ENCODE measurements around the gene BCL11B.

Gene BCL11B

DNA sequence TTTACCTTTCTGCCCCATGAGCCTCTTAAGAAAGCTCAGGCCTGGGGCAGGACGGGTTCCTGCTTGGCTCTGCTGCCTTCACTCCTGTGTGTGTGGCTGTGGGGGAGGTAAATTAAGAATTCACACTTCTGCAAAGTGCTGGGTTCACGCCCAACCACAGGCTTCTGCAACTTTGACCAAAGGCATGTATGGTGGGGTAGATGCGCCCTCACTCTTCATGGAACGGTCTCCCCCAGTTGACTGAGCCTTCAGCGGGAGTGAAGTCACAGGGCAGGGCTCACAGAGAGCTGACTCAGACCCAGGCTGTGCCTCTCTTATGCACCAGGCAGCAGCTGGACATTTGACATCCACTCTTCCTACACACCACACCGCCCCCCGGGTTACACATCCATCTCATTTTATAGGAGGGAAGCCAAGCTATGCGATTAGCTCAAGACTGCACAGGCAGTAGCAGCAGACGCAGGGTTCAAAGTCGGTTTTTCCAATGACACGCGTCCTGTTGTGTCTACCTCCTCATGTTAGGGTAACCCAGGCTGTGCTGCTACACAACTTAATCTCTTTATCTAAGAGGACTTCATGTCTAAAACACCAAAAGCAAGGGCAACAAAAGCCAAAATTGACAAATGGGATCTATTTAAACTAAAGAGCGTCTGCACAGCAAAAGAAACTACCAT lies 15.4 kb upstream of the BCL11B start:
- no peak for FAIRE-seq
- no peak for DNase-seq (ENCODE audit: insufficient read length, low spot score)

DNA sequence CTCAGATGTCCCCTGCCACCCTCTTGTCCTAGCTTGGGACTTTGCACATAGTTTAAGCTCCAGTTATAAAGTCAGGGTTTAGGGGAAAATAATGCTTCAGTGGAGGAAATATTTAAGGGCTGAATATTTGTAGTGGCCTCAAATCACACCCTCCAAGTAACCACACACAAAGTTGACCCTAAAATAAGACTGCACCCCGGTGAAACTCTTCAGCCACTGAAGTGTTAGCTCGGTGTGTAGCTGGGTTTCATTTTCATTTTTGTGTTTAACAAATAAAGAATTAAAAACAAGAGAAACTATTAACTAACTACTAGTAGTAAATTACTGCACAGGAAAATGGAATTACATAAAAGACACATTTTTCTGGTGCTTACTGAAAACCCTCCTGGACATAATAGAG lies 14.8 kb upstream of the BCL11B start:
- DNase-seq (ENCODE audit: insufficient read length, low spot score) (no peak), FAIRE-seq (no peak)

DNA sequence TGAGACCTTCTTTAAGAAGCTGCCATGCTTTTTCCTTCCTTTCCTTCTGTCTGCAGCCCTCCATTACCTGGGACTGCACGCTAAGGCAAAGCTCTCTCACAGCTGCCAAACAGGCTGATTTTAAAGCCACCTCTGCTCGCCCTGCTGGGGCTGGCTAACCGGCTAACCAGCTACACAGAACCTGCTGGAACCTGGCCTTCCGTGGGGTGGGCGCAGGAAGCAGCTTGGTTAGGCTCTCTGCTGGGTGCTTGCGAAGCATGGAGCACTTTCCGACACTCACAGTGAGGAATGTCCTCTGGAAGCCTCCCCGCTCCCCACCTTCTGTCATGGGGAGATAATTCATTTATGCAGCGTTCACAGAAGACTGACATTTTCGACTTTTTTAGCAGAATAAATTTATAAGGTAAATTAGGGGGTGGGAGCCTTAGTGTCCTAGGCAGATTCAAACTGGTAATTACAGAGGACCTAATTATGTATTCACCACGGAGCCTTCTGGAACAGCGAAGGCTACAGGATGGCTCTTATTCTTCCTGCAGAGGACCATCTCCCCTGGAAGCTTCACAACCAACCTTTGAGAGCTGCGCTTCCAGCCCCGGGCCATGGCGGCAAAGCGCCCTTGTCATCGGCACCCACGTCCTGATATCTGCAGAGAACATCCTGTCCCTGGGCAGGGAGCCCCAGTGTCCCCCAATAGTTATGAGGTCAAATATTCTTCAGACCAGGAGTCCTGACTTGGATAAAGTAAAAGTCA lies 12.4 kb upstream of the BCL11B start:
- DNase-seq (ENCODE audit: insufficient read length, low spot score): no peak
- FAIRE-seq: no peak

DNA sequence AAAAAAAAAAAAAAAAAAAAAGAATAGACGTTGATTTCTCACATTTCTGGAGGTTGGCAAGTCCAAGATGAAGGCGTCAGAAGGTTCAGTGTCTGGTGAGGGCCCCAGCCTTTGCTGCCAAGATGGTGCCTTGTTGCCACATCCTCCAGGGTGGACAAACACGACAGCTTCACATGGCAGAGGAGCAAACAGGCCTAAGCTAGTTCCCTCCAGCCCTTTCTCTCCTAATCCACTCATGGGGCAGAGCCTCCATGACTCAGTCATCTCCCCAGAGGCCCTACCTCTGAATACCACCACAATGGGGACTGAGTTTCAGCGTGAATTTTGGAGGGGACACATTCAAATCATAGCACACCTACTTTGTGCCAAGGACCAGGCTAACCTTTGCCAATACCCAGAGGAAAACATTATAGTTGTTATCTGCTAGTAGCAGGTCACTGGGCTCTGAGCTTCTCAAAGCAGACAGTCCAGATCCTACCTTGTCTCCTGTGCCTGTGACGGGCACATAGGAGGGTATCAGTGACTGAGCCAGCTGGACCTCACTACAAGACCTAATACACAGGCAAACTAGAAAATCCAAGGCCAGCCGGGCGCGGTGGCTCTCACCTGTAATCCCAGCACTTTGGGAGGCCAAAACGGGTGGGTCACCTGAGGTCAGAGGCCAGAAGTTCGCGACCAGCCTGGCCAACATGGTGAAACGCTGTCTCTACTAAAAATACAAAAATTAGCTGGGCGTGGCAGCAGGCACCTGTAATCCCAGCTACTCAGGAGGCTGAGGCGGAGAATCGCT lies 10.5 kb upstream of the BCL11B start:
- no peak for DNase-seq (ENCODE audit: insufficient read length, low spot score)
- FAIRE-seq: no peak

DNA sequence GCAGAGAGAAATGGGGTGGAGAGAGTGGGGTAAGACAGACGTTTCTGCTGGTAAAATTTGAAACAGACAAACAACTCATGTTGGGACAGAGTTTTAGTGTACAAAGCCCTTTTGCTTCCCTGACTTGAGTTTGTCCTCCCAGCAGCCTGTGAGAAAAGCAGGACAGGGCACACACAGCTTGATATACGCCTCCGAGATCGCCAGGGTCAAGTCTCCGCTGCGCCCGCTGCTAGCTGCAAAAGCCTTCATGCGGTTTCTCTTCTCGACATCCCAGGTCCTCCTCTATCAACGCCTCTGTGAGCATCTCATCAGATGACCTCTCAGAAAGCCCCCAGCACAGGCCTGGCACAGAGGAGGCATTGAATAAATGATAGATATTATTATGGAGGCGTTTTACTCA lies 9.4 kb upstream of the BCL11B start:
- FAIRE-seq (no peak), DNase-seq (ENCODE audit: insufficient read length, low spot score) (no peak)

DNA sequence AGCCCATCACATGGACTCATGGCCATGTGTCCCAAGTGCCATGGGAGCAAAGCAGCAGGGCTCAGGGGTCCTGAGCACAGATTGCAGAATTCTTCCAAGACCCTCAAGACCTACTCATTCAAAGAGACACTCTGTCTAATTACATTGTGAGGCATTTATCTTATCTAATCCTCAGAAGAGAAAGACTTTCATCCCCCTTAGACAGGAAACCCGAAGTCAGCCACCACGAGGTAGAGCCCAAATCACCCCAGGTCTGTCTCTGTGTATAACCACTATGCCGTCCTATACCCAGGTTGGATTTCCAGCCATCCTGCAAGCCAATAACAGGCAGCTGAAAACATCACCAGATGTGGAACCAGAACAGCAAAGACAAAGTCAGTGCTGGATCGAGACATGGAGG lies 8.9 kb upstream of the BCL11B start:
- DNase-seq (ENCODE audit: insufficient read length, low spot score) (no peak), FAIRE-seq (no peak)

DNA sequence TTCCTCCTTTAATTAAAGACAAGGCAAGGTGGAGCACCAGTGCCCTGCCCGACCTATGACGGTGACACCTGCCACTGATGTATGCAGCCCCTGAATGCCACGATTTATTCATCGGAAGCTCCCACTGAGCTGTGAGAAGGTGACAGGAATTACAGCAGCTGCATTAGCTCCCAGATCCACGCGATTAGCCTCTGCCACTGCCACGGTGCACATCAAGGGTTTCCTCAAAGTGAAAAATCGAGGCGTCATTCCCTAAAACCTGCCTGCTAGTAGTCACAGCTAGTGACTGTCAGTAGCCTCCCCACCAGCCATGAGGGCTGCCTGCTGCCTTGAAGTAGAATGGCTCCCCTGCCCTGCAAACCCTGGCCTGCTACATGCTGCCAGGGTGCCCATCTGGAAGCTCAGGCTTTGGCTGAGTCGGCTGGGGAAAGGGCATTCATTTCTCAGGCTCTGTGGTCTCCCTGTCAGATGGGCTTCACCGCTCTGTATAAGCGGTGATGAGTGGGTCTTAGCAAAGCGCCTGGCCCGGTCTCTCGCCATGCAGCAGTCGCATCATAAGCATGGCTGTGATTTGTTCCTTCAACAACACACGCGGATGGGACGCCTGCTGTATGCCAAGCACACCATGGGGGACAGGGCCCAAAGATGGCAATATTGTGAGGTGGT lies 8.2 kb upstream of the BCL11B start:
- FAIRE-seq (no peak), DNase-seq (ENCODE audit: insufficient read length, low spot score) (no peak)

DNA sequence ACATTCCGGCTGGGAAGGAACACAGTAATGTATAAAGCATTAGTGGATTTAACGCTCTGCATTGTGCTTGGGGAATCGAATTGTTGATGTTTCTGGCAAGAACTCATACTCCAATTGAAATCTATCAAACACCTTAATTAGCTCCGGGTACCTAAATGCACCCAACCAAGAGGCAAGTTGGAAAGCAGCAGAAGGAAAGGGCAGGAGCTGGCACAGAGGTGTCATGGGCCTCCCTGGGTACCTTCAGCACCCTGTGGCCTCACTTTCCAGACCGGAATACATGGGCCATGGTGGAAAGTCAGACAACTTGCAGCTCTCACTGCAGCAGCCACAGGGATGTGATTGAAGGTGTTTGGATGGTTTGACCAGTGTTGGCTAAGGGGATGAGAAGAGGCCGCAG lies 6.8 kb upstream of the BCL11B start:
- FAIRE-seq: no peak

DNA sequence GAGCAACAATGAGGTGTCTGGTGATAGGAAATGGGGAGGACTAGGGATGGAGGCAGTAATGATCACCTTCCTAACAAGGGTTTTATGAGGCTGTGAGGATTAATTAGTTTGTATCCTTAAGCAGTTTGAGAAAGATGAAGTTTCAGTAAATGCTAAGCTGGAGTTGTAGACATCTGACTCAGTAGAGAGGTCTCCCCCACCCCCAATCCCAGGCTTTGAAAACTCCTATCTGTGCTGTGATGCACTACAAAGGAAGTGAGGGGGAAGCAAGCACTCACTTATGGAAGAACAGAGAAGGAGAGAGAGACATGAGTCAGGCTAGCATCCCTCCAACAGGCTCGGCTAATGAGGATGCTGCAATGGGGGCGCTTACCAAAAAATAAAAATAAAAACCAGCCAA lies 5.5 kb upstream of the BCL11B start:
- DNase-seq (ENCODE audit: insufficient read length, low spot score) (no peak), FAIRE-seq (no peak)

More for the DNA sequence above, 6.8 kb upstream of the BCL11B start:
- no peak for DNase-seq (ENCODE audit: insufficient read length, low spot score)

DNA sequence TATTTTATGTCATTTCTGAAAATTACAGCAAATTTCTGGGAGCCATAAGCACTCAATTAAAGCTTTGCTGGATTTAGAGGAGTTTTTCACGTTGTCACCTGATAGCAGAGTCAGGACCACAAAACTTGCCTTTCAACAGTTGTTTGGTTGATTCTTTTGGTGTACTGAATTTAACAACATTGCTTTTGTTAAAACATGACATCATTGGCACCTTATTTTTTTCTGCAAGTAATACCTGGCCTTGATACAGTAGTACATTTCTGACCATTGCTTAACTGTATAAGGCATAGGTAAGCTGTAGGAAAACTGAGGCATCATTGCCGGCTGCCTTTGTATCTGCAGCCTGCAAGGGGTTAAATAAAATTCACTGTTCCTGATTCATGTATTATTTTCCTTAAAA lies 4.5 kb upstream of the BCL11B start:
- DNase-seq (ENCODE audit: insufficient read length, low spot score) (no peak), FAIRE-seq (no peak)

DNA sequence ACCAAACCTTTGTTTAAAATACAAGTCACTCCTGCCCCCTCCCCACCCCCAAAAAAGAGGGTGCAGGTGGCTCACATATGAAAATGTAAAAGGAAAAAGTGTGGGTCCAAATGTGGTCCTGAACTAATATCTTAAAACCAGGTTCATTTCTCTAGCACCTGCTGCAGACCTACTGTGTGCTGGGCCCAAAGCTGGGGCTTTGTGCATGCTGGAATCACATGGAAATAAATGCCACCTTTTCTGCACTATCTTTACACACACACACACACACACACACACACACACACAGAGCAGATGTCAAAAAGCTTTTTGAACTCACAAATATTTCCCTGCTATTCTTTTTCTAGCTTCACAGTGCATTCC lies 3.2 kb upstream of the BCL11B start:
- FAIRE-seq (no peak), DNase-seq (ENCODE audit: insufficient read length, low spot score) (no peak)

DNA sequence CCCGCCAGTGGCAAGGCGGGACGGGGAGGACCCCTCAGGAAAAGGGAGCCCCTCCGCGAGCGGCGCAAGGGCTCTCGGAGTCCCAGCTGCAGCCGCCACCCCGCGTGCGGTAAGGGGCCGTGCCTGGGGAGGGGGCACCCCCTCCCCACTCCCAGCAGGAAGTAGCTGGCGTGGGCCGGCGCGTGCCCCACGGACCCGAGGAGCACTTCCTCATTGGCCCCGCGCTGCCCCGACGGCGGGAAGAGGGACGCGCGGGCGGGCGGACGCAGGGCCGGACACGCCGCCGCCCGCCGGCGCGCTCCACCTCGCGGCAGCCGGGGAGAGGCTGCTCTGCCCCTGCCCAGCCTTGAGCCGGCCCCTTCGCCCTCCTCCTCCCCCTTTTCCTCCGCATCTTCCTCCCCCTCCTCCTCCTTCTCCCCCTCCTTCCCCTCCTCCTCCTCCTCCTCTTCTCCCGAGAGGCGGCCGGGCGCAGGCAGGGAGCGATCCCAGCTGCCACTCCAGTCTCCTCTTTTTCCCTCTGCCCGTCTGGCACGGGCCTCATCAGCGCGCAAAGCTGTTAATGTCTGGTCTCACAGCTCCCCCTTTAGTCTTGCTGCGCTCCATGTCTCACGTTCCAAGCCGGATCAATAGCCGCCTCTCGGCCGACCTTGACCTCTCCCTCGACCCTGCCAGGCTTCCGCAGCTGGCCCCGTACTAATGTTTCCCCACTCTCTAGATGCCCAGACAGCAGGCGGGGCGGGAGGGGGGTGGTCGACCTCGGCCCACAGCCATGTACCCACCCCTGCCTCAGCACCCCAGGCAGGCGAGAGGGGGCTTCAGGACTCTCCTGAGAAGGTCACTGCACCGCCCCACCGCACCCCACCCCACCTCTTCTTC lies 2.6 kb upstream of the BCL11B start:
- FAIRE-seq (peak; percentile 72), DNase-seq (ENCODE audit: insufficient read length, low spot score) (peak; percentile 80)

DNA sequence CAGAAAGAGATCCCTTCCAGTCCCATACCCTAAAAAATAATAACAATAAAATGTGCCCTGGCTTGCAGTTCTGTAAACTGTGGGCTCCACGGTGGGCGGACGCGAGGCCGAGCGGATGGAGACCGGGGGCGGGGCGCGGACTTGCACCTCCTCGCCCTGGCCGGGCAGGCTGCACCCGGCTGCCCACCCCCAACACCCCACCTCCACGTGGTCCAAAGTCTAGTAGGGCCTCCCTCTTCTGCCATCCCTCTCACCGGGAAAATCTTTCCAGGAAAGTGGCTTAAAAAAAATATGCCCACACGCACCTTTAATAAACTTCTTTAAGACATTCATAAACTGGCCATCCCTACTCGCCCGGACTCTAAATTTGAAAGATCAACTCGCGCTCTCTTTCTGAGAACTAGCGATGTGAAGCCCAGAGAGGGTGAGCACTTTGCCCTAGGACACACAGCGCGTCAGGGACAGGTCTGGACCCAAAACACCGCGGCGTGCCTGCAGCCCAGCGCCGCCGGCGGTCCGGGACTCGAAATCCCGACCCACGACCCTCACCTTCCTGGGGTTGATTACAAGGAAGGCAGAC lies 1.9 kb upstream of the BCL11B start:
- FAIRE-seq (no peak), DNase-seq (ENCODE audit: insufficient read length, low spot score) (no peak)

DNA sequence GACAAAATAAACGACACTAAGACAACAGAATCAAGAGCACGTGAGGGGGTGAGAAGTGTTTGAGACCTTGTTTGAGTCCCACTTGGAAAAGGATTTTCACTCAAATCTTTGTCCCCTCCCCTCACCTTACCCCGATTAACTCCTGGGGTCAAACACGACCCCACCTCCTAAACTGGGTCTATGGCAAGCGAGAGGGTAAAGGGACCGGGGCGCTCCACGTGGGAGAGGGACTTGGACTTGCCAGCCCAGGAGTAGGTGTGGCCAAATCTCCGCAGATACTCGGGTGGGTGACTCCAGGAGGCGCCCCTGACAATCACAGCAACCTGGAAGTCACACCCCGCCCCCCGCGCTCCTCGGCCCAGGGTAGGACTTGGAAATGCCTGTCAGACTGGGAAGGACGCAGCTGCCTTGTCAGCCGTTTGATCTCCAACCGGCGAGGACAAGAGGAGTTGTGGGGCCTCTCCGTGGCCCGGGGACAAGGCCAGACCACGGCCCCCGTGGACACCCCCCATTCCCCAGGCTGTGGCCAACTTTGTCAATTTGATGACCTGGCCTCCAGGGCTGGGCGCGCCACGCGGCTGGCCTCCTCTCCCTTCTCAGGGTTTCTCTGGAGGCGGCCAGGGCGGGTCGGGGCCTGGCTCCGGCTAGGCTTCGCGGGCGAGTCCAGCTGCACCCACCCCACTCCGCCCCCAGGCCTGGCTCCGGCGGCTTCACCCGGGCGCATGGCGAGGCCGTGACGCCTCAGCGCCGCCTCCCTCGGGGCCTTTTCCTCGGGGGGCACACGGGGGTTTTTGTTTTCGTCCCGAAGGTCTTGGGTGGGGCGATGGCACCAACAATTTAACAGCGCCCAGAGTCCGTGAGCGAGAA lies 1.1 kb upstream of the BCL11B start:
- FAIRE-seq (no peak), DNase-seq (ENCODE audit: insufficient read length, low spot score) (no peak)

DNA sequence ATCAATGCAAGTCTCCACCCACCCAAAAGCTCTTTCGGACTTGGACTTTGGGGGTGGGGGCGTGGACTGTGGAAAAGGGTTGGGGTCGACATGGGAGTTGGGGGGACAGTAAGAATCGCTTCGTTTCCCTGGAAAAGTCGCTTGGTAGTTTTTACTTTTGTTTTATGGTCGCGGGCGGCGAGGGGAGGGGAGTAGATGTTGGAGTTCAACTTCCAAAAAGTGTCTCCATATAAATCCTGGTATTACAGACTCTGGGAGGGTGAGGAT lies 568 bp upstream of the BCL11B start:
- no peak for FAIRE-seq
- no peak for DNase-seq (ENCODE audit: insufficient read length, low spot score)

DNA sequence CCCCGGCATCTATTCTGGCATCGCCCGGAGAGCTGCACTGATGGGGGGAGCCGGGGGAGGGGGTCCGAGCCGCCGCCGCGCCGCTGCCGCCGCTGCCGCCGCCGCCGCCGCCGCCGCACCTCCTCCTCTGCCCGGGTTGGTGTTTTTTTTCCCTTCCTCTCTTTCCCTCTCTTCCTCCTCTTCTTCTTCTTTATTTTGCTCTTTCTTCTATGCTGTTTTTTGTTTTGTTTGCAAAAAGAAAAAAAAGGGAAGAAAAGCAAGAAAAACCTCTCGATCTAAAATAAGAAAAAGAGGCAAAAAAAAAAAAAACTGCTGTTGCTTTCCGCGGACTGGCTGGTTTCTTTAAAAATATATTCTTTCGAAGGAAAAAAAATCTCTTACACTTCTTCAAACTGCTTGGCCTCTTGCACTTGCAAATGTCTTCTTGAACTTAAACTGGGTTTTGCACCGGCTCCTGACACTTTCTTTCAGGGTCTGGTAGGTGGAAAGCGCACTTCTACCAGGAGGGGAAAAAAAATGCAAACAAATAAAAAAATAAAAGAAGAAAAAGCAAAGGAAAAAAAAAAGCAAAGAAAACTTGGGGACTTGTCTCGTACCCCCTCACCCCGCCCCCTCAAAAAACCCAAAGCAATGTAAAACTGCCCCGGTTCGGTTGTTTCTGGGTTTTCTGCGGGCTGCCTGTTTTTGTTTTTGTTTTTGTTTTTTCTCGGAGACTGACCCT lies 616 bp downstream of the BCL11B start:
- FAIRE-seq (no peak), DNase-seq (ENCODE audit: insufficient read length, low spot score) (no peak)

DNA sequence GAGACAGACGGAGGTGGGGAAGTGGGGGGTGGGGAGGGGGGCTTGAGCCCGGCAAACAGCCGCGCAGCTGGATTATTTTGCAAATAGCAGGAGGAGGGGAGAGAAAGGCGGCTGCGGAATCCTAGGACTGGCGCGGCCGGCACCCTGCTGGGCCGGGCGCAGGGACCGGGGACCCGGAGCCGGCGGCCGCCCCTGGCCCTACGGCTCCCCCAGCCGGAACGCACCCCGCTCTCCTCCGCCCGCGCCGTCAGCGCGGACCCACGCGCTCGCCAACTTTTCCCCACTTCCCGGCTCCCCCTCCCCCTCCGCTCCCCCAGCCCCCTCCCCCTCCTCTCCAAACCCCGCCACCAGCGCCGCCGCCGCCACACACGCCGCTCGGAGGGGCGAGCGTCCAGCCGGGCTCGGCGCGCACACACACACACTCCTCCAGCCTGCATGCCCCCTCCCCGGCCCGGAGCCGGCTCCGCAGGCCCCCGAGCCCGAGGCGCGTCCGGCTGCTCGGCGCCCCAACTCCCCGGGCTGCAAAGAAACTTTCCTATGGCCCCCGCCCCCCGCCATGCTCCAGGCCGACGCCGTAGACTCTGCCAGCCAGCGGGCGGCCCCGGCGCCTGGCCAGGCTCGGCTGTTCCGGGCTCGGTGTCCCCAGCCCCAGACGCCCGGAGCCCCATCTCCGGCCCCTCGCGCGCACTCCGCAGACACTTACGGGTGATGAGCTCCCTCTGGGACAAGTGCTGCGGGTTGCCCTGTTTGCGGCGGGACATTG lies 1.4 kb downstream of the BCL11B start:
- FAIRE-seq (no peak), DNase-seq (ENCODE audit: insufficient read length, low spot score) (no peak)

Measured in HTR-8/SVneo (cell line).